ENCODE data around the gene TBC1D3B. TPM values are rescaled to one million over a fixed set of nuclear protein-coding genes. Genes with fewer than 3 reads are reported as not detected.

The TBC1D3B gene
- total and polyA plus RNA-seq, 10 of the 15 experiments (the other 5 are each of a cell fraction or from before 2014, with no cell fraction given): 0.67 to 8.5 (median 1.7) TPM; not detected in 2

- ChIA-PET POLR2A (interaction anchor here (0.6 kb wide), 1 partner anchor 9 kb away, joined by 4 read pairs; no protein-coding TSS in a partner anchor), SMC1A (ENCODE audit: uncharacterized antibody, unreplicated experiment) (interaction anchor here (0.6 to 0.7 kb wide), 2 partner anchors 9 to 10 kb away, joined by 3 read pairs; no protein-coding TSS in a partner anchor), CTCF (no interaction called here), RAD21 (ENCODE audit: unreplicated experiment) (interaction anchor here (0.7 to 1.5 kb wide), 3 partner anchors 28 to 214 kb away, joined by 3 read pairs; no protein-coding TSS in a partner anchor)
- H3K9me3 ChIP-seq (replicated peaks; ENCODE audit: control insufficient read depth, insufficient read depth, low read length): no peaks in the 10 kb centered on the region
- BruUV-seq (replicated peaks): no TSS peak
- no peak overlapping the region for H3K27ac ChIP-seq (ENCODE audit: control insufficient read depth, insufficient read depth)
- 0 out of 2 replicates have a peak overlapping the region, but pooled peaks have one; percentile 25 for H3K4me2 ChIP-seq (ENCODE audit: control insufficient read depth, insufficient read depth)
- in situ Hi-C loops (cut with MboI): no loop called here
- TF ChIP-seq TCF12 (IDR thresholded peaks at IDR 0.05; ENCODE audit: low read depth, low read length) (no peak), ZBTB40 (IDR thresholded peaks at IDR 0.05; ENCODE audit: borderline replicate concordance) (no peak), BCLAF1 (IDR thresholded peaks at IDR 0.05) (no peak), SMAD5 (IDR thresholded peaks at IDR 0.05; ENCODE audit: low read depth) (no peak), MEF2B (IDR thresholded peaks at IDR 0.05; ENCODE audit: partially characterized antibody, poor library complexity, severe bottlenecking) (no peak), ZNF217 (IDR thresholded peaks at IDR 0.05) (no peak), MAX (IDR thresholded peaks at IDR 0.05; ENCODE audit: low read depth, low read length) (no peak), BMI1 (IDR thresholded peaks at IDR 0.05; ENCODE audit: borderline replicate concordance) (no peak)
- intact Hi-C loops (cut with micrococcal nuclease; ENCODE audit: unreplicated experiment): no loop called here
- no peak for FAIRE-seq
- no peaks in the 10 kb centered on the region for H4K20me1 ChIP-seq (ENCODE audit: control insufficient read depth, insufficient read depth)
- no peak overlapping the region; the same call in 1 of the 2 replicates for H3K4me3 ChIP-seq
- H3K36me3 ChIP-seq (ENCODE audit: control insufficient read depth in 2 of 2, insufficient read depth in 2 of 2, low read length in 1 of 2): no peaks in the 10 kb centered on the region
- ATAC-seq: peak; percentile 83
- H3K79me2 ChIP-seq (ENCODE audit: control insufficient read depth, insufficient read depth, low read length): no peaks in the 10 kb centered on the region
- no peak overlapping the region for H2AFZ ChIP-seq (ENCODE audit: control insufficient read depth, low read depth, low read length)
- H3K4me1 ChIP-seq (ENCODE audit: control insufficient read depth, insufficient read depth, low read length): no peaks in the 10 kb centered on the region
- peak overlapping the region; percentile 29; the same call in 1 of the 2 replicates for H3K9ac ChIP-seq (ENCODE audit: control insufficient read depth, insufficient read depth, low read length)
- WGBS (ENCODE audit: insufficient coverage, insufficient replicate concordance, low lambda C conversion rate, missing lambda C conversion rate): 2% methylated on average over 21 of the region's 76 CpGs
- no peak for DNase-seq (ENCODE audit: low read depth, low spot score)
- no peaks in the 10 kb centered on the region for H3K27me3 ChIP-seq (replicated peaks in 1 of 2; ENCODE audit: control insufficient read depth in 2 of 2, insufficient read depth in 2 of 2, low read length in 1 of 2)
These were observed 6.8 kb upstream of the TBC1D3B start for GRCh38 chr17:36183001-36183971.
